HFFc6 (cell line): ENCODE results near the gene DELE1. TPM values are rescaled to one million over a fixed set of nuclear protein-coding genes. Genes with fewer than 3 reads are reported as not detected.

Experiments used
- DNase-seq: peaks from one replicate; pipeline ENCODE4 v3.0.0-alpha.2; 2018
- H3K27ac Mint-ChIP-seq: 2 replicates; pipeline ENCODE4 v1.8.0; 2020; ENCODE audit warnings: mild to moderate bottlenecking, mixed read lengths
- H3K27me3 Mint-ChIP-seq: 2 replicates; pipeline ENCODE4 v1.8.0; 2021; ENCODE audit warnings: mild to moderate bottlenecking, moderate library complexity, mixed read lengths; ENCODE audit not compliant: insufficient read depth
- H3K36me3 Mint-ChIP-seq: 2 replicates; pipeline ENCODE4 v1.8.0; 2021; ENCODE audit warnings: low read depth, mixed read lengths
- H3K4me1 Mint-ChIP-seq: 2 replicates; pipeline ENCODE4 v1.8.0; 2020; ENCODE audit warnings: low read depth, mixed read lengths
- H3K4me3 Mint-ChIP-seq: 2 replicates; pipeline ENCODE4 v1.8.0; 2020; ENCODE audit warnings: mild to moderate bottlenecking, moderate library complexity, mixed read lengths
- H3K9me3 Mint-ChIP-seq: 2 replicates; pipeline ENCODE4 v1.8.0; 2020; ENCODE audit warnings: mild to moderate bottlenecking, mixed read lengths
- total RNA-seq, 6 experiments: library from RNA; stranded (reverse); fragmentation: NEBNext Ultra II Directional; extraction: Animal tissue kit (Norgen Biotek cat#: 25700); gene quantifications; 2 replicates in 1 of 6; 3 replicates in 5 of 6; pipeline ENCODE4 v1.2.3, GENCODE V29; 2021
- TF ChIP-seq, protein P1 (sequence below): fragments of 200-600 bp; sonication (generic); IDR thresholded peaks from 2 replicates; pipeline ENCODE4 v1.5.0; 2021; ENCODE audit warnings: antibody characterized with exemption, mild to moderate bottlenecking

The DELE1 gene
- total RNA-seq, 6 experiments from 2014 or later = 44.4 to 54.2 (median 46.7) TPM

DNA sequence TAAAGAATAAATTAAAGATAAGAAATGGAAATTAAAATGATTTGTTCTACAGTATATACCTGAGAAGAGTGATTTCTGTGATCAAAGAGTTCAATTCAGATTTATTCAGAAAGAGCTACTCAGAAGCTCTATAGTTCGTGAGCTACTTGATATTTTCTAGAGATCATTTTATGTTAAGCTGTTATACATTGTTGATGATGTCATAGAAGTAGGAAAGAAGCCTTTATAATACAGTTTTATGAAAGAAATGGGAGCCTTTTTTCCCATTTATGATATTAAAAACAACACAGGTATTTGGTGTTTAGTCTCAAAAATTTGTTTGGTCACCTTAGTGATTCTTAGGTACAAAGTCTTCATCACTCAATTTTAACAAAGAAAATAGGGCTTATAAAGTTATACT lies 66.0 kb downstream of the DELE1 start:
- Mint-ChIP-seq H3K4me3 (no peak overlapping the region), H3K9me3 (no peaks in the 10 kb centered on the region), H3K4me1 (no peaks in the 10 kb centered on the region), H3K36me3 (peaks cover 32% of the 10 kb centered on the region; the same call in 1 of the 2 replicates), H3K27ac (no peak overlapping the region), H3K27me3 (no peaks in the 10 kb centered on the region; the same call in 1 of the 2 replicates)
- no peak for DNase-seq
- TF ChIP-seq, protein P1, sequence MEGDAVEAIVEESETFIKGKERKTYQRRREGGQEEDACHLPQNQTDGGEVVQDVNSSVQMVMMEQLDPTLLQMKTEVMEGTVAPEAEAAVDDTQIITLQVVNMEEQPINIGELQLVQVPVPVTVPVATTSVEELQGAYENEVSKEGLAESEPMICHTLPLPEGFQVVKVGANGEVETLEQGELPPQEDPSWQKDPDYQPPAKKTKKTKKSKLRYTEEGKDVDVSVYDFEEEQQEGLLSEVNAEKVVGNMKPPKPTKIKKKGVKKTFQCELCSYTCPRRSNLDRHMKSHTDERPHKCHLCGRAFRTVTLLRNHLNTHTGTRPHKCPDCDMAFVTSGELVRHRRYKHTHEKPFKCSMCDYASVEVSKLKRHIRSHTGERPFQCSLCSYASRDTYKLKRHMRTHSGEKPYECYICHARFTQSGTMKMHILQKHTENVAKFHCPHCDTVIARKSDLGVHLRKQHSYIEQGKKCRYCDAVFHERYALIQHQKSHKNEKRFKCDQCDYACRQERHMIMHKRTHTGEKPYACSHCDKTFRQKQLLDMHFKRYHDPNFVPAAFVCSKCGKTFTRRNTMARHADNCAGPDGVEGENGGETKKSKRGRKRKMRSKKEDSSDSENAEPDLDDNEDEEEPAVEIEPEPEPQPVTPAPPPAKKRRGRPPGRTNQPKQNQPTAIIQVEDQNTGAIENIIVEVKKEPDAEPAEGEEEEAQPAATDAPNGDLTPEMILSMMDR = no peak

Other genes with a start within 250 kb of the DELE1 start
- 10 to 100 TPM in 5 of 6 experiments, 1 to 10 TPM in 1; 9.0 to 14.7 (median 13.2) TPM for gene ARAP3, start 241.6 kb upstream of the DELE1 start, total RNA-seq
- under 1 TPM in 5 of 6 experiments, not detected in 1; 0.07 to 0.18 (median 0.07) TPM for gene PCDH1, start 45.5 kb upstream of the DELE1 start, total RNA-seq
- gene PCDH12, start 34.3 kb downstream of the DELE1 start, total RNA-seq = under 1 TPM in 4 of 6 experiments, not detected in 2; 0.02 to 0.71 (median 0.08) TPM
- gene RNF14, start 45.2 kb downstream of the DELE1 start, total RNA-seq = 10 to 100 TPM; 56.0 to 65.5 (median 63.0) TPM
- gene GNPDA1, start 89.2 kb downstream of the DELE1 start, total RNA-seq = 10 to 100 TPM; 25.1 to 32.6 (median 30.0) TPM
- gene NDFIP1, start 184.9 kb downstream of the DELE1 start, total RNA-seq = 10 to 100 TPM; 57.7 to 69.9 (median 63.0) TPM